CD4-positive, CD25-positive, alpha-beta regulatory T cell (primary cell): ENCODE data around the gene BRSK2. TPM values are rescaled to one million over a fixed set of nuclear protein-coding genes. Genes with fewer than 3 reads are reported as not detected.
"Not testable (repeated sequence)": the region's sequence is repeated elsewhere in the genome, so short reads cannot be mapped to it uniquely, and the experiment has no call there.

Source experiments
- ATAC-seq, 2 donors: fragments of 150-1000 bp; cut with Tn5 transposase; one replicate each; pipeline ENCODE4 v1.10.0; 2021; ENCODE audit warnings: low read depth in 2 of 2, moderate number of reproducible peaks in 2 of 2, moderate library complexity in 1 of 2
- DNase-seq, 3 donors: peaks; one replicate each; pipeline versions ENCODE4 v3.0.0 to v3.0.0-alpha.2; 2012 to 2022; ENCODE audit warnings: mixed read lengths in 1 of 3
- H3K27ac ChIP-seq: one replicate; pipeline ENCODE4 v1.7.0; 2013; ENCODE audit warnings: mild to moderate bottlenecking, low read length; ENCODE audit not compliant: insufficient read depth, poor library complexity, severe bottlenecking
- H3K27me3 ChIP-seq: one replicate; pipeline ENCODE4 v1.7.0; 2013; ENCODE audit warnings: low read length; ENCODE audit not compliant: control insufficient read depth, insufficient read depth
- H3K36me3 ChIP-seq: one replicate; pipeline ENCODE4 v1.7.0; 2013; ENCODE audit warnings: mild to moderate bottlenecking, low read length, moderate library complexity; ENCODE audit not compliant: control insufficient read depth, insufficient read depth
- H3K4me1 ChIP-seq: 2 replicates; pipeline ENCODE4 v1.7.0; 2013; ENCODE audit warnings: mild to moderate bottlenecking, low read length; ENCODE audit not compliant: insufficient read depth, control insufficient read depth, poor library complexity, severe bottlenecking
- H3K4me3 ChIP-seq: one replicate; pipeline ENCODE4 v1.7.0; 2013; ENCODE audit warnings: low read depth, mild to moderate bottlenecking, low read length, moderate library complexity
- H3K9me3 ChIP-seq, 2 experiments: 1 replicate in 1 of 2; 2 replicates in 1 of 2; pipeline ENCODE4 v1.7.0; 2013; ENCODE audit warnings: low read length in 2 of 2, mild to moderate bottlenecking in 1 of 2, moderate library complexity in 1 of 2; ENCODE audit not compliant: control insufficient read depth in 2 of 2
- H3K27ac Mint-ChIP-seq, 3 donors: one replicate each; pipeline ENCODE4 v1.8.0; 2020 to 2022; ENCODE audit warnings: mild to moderate bottlenecking in 3 of 3, mixed read lengths in 3 of 3, moderate library complexity in 2 of 3
- H3K27me3 Mint-ChIP-seq: one replicate; pipeline ENCODE4 v1.8.0; 2022; ENCODE audit warnings: mild to moderate bottlenecking, mixed read lengths
- H3K36me3 Mint-ChIP-seq: one replicate; pipeline ENCODE4 v1.8.0; 2020; ENCODE audit warnings: mixed read lengths
- H3K4me1 Mint-ChIP-seq, 4 donors: one replicate each; pipeline ENCODE4 v1.8.0; 2020 to 2022; ENCODE audit warnings: mixed read lengths in 4 of 4, mild to moderate bottlenecking in 1 of 4
- H3K4me3 Mint-ChIP-seq, 4 donors: one replicate each; pipeline ENCODE4 v1.8.0; 2020 to 2022; ENCODE audit warnings: mild to moderate bottlenecking in 4 of 4, mixed read lengths in 4 of 4, moderate library complexity in 3 of 4
- H3K9me3 Mint-ChIP-seq, 7 donors: one replicate each; pipeline ENCODE4 v1.8.0; 2020 to 2022; ENCODE audit warnings: mixed read lengths in 7 of 7, mild to moderate bottlenecking in 3 of 7, moderate library complexity in 2 of 7
- polyA plus RNA-seq, 4 donors: library from polyadenylated mRNA; unstranded; fragments of 300-500 nt; fragmentation: Illumina TruSeq; gene quantifications; one replicate each; pipeline ENCODE4 v1.2.3, GENCODE V29; 2021
- total RNA-seq: library from RNA; stranded (reverse); gene quantifications from one replicate; pipeline ENCODE4 v1.2.3, GENCODE V29; 2022

Gene BRSK2
- total and polyA plus RNA-seq, 5 donors from 2014 or later: 0.07 to 0.42 (median 0.08) TPM; not detected in 1

DNA sequence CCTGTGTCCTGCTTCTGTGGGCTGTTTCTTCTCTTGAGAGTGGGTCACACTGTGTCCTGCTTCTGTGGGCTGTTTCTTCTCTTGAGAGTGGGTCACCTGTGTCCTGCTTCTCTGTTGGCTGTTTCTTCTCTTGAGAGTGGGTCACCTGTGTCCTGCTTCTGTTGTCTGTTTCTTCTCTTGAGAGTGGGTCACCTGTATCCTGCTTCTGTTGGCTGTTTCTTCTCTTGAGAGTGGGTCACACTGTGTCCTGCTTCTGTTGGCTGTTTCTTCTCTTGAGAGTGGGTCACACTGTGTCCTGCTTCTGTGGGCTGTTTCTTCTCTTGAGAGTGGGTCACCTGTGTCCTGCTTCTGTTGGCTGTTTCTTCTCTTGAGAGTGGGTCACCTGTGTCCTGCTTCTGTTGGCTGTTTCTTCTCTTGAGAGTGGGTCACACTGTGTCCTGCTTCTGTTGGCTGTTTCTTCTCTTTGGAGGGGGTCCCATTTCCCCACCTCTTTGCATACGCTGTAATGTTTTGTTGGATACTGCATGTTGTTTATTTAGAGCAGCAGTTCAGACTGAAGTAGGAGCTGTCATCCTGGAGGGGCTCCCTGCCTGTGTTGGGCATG lies 28.6 kb downstream of the BRSK2 start:
- not testable (repeated sequence) for H3K27ac ChIP-seq, ATAC-seq, H3K27me3 Mint-ChIP-seq, H3K36me3 ChIP-seq, H3K27me3 ChIP-seq, H3K4me1 ChIP-seq, H3K4me3 Mint-ChIP-seq, DNase-seq, H3K4me3 ChIP-seq, H3K36me3 Mint-ChIP-seq, H3K27ac Mint-ChIP-seq, H3K4me1 Mint-ChIP-seq
- H3K9me3 ChIP-seq: peaks cover 10 to 46% of the 10 kb centered on the region in 2 experiments
- peaks cover 0 to 22% (median 0%) of the 10 kb centered on the region in 7 donors for H3K9me3 Mint-ChIP-seq

DNA sequence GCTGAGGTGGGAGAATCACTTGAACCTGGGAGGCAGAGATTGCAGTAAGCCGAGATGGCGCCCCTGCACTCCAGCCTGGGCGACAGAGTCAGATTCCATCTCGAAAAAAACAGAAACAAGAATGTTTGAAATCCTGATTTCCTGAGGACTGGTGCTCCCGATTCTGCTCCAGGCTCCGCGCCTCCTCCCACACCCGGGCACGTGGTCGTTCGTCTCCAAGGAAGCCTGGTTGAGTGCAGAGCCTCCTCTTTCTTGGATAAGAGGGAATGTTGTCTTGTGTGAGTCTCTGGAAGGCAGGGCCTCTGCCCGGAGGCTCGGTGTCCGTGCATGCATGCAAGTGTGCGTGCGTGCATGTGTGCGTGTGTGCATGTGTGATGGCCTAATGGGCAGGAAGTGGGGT lies 30.1 kb downstream of the BRSK2 start:
- Mint-ChIP-seq H3K9me3 (peaks cover 0 to 22% (median 0%) of the 10 kb centered on the region in 7 donors), H3K4me3 (no peak overlapping the region), H3K27me3 (no peaks in the 10 kb centered on the region), H3K27ac (no peak overlapping the region), H3K36me3 (no peaks in the 10 kb centered on the region), H3K4me1 (no peaks in the 10 kb centered on the region)
- no peaks in the 10 kb centered on the region for H3K36me3 ChIP-seq
- no peak overlapping the region for H3K27ac ChIP-seq
- H3K4me1 ChIP-seq: no peaks in the 10 kb centered on the region
- no peak for ATAC-seq
- H3K27me3 ChIP-seq: no peaks in the 10 kb centered on the region
- DNase-seq: no peak
- H3K4me3 ChIP-seq: no peak overlapping the region
- peaks cover 10 to 46% of the 10 kb centered on the region in 2 experiments for H3K9me3 ChIP-seq

DNA sequence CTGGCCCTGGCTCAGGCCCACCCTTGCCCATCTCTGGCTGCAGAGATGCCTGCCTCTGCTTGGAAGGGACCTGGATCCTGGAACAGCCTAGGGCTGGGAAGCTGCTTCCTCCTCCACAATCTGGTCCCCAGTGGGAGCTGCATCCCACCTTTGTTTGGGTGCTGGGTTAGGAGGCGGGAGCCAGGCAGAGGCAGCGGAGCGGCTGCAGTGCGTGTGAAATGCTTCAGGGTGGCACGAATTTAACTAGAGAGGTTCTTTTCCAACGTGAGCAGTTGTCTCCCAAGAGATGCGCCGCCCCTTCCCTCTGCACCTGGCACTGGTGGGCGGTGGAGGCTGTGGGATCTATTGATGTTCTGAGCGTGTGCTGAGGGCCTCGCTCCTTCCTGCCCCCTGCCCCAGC lies 31.6 kb downstream of the BRSK2 start:
- Histone ChIP-seq H3K4me1 (no peaks in the 10 kb centered on the region), H3K27ac (no peak overlapping the region), H3K27me3 (no peaks in the 10 kb centered on the region), H3K36me3 (no peaks in the 10 kb centered on the region), H3K9me3 (peaks cover 10 to 38% of the 10 kb centered on the region in 2 experiments), H3K4me3 (no peak overlapping the region)
- DNase-seq (no peak), ATAC-seq (no peak)
- H3K4me3 Mint-ChIP-seq: no peak overlapping the region
- no peaks in the 10 kb centered on the region for H3K36me3 Mint-ChIP-seq
- no peaks in the 10 kb centered on the region for H3K4me1 Mint-ChIP-seq
- H3K9me3 Mint-ChIP-seq: peaks cover 0 to 20% (median 0%) of the 10 kb centered on the region in 7 donors
- H3K27ac Mint-ChIP-seq: no peak overlapping the region
- no peaks in the 10 kb centered on the region for H3K27me3 Mint-ChIP-seq

DNA sequence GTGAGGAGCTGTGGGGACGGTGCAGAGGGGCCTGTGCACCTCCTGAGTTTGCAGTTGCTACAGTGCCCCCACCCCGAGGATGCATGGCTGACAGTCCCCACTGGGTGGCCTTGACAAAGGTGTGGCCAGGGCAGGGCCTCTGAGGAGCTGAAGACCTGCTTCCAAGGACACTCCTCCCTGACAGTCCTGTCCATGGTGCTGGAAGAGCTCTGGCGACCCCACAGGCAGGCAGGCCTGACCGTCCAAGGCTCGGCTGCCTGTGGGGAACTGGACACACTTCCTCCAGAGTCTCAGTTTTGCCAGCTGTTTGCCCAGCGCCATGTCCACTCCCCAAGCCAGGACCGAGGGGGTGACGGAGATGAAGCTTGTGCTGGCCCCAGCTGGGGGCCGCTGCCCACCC lies 32.7 kb downstream of the BRSK2 start:
- Mint-ChIP-seq H3K9me3 (peaks cover 0 to 11% (median 0%) of the 10 kb centered on the region in 7 donors), H3K4me1 (no peaks in the 10 kb centered on the region)
- peaks cover 7 to 26% of the 10 kb centered on the region in 2 experiments for H3K9me3 ChIP-seq

DNA sequence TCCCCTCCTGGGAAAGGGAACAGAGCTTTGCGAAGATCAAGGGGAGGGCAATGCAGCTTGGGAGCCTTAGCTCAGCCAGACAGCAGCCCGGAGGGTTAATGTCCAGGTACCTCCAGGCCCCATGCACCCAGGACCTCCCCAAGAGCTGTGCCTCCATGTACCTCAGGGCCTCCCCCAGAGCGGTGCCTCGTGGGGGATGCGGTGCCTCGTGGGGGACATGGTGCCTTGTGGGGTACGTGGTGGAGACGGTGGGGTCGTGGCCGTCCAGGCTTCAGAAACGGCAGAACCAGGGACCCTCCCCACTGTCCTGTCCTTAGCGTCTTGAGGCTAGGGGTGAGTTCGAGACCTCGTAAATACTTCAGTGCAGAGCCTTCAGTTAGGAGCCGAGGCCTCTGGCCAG lies 33.2 kb downstream of the BRSK2 start:
- no peak overlapping the region for H3K4me3 ChIP-seq
- Mint-ChIP-seq H3K4me3 (no peak overlapping the region), H3K36me3 (no peaks in the 10 kb centered on the region), H3K27ac (no peak overlapping the region), H3K27me3 (no peaks in the 10 kb centered on the region), H3K9me3 (peaks cover 0 to 11% (median 0%) of the 10 kb centered on the region in 7 donors), H3K4me1 (no peaks in the 10 kb centered on the region)
- H3K36me3 ChIP-seq: no peaks in the 10 kb centered on the region
- no peaks in the 10 kb centered on the region for H3K4me1 ChIP-seq
- peaks cover 7 to 24% of the 10 kb centered on the region in 2 experiments for H3K9me3 ChIP-seq
- no peak for DNase-seq
- no peak for ATAC-seq
- H3K27me3 ChIP-seq: no peaks in the 10 kb centered on the region
- no peak overlapping the region for H3K27ac ChIP-seq

More for the DNA sequence above, 32.7 kb downstream of the BRSK2 start:
- ATAC-seq: no peak
- DNase-seq: no peak
- H3K27me3 ChIP-seq: no peaks in the 10 kb centered on the region
- no peak overlapping the region for H3K27ac ChIP-seq
- Mint-ChIP-seq H3K36me3 (no peaks in the 10 kb centered on the region), H3K27ac (no peak overlapping the region), H3K4me3 (no peak overlapping the region), H3K27me3 (no peaks in the 10 kb centered on the region)
- no peaks in the 10 kb centered on the region for H3K4me1 ChIP-seq
- no peaks in the 10 kb centered on the region for H3K36me3 ChIP-seq
- no peak overlapping the region for H3K4me3 ChIP-seq

DNA sequence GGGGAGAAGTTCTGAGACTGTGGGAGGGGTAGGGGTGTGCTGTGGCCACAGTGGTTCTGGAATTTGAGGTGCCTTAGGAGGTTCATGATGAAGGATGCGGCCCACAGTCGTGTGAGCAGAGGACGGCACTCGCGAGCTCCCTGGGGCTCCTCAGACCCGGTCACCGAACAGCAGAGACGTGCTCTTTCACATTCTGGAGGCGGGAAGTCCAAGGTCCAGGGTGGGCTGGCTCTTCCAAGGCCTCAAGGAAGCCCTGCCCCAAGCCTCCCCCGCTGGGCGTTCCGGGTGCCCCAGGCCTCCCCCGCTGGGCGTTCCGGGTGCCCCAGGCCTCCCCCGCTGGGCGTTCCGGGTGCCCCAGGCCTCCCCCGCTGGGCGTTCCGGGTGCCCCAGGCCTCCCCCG lies 33.7 kb downstream of the BRSK2 start:
- H3K4me1 ChIP-seq, H3K27ac ChIP-seq, H3K27ac Mint-ChIP-seq, H3K36me3 ChIP-seq, H3K36me3 Mint-ChIP-seq, H3K27me3 ChIP-seq, ATAC-seq, H3K4me1 Mint-ChIP-seq, H3K27me3 Mint-ChIP-seq, H3K4me3 ChIP-seq, H3K4me3 Mint-ChIP-seq, DNase-seq: not testable (repeated sequence)
- peaks cover 5 to 19% of the 10 kb centered on the region in 2 experiments for H3K9me3 ChIP-seq
- peaks cover 0 to 11% (median 0%) of the 10 kb centered on the region in 7 donors for H3K9me3 Mint-ChIP-seq

DNA sequence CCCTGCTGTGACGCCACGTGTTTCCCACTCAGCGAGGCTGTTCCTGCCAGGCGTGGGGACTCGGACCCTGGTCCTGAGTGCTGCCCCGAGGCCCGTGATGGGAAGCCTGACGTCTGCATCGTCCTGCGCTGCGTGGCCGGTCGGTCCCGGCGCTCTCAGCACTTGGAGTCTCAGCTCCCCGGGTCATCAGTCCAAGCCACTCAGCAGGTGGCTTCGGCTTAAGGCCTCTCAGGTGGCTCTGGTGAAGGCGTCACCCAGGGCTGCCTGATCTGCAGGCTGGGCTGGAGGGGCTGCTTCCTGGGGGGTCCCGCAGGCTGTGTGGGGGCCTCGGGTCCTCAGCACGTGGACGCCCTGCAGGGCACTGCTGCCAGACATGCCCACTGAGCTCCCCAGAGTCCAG lies 35.3 kb downstream of the BRSK2 start:
- peaks cover 0 to 5% (median 0%) of the 10 kb centered on the region in 7 donors for H3K9me3 Mint-ChIP-seq
- ATAC-seq (no peak), DNase-seq (no peak)
- no peaks in the 10 kb centered on the region for H3K4me1 Mint-ChIP-seq
- Histone ChIP-seq H3K36me3 (no peaks in the 10 kb centered on the region), H3K4me3 (no peak overlapping the region), H3K4me1 (no peaks in the 10 kb centered on the region), H3K27me3 (no peaks in the 10 kb centered on the region), H3K9me3 (peaks cover 0 to 3% of the 10 kb centered on the region in 2 experiments), H3K27ac (no peak overlapping the region)
- no peaks in the 10 kb centered on the region for H3K27me3 Mint-ChIP-seq
- no peak overlapping the region for H3K4me3 Mint-ChIP-seq
- no peaks in the 10 kb centered on the region for H3K36me3 Mint-ChIP-seq
- H3K27ac Mint-ChIP-seq: no peak overlapping the region

DNA sequence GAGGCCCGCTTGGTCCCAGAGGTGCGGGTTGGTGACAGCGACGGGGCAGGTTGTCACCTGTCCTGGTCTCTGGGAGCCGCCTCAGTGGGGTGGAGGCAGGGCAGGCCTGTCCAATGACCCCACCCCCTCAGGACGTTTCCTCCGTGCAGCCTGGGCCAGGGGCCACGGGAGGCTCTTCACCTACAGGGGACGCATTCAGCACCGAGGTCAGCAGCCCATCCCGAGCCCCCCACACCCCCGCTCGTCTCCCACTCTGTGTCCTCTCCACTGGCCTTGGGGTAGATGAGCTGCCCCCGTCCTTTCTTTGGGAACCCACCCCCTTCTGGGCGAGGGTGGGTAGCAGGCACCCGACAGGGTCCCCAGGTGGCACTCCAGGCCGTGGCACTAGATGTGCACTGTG lies 35.7 kb downstream of the BRSK2 start:
- H3K4me1 Mint-ChIP-seq: no peaks in the 10 kb centered on the region
- Histone ChIP-seq H3K4me3 (no peak overlapping the region), H3K36me3 (no peaks in the 10 kb centered on the region), H3K9me3 (no peaks in the 10 kb centered on the region), H3K27me3 (no peaks in the 10 kb centered on the region), H3K4me1 (no peaks in the 10 kb centered on the region), H3K27ac (no peak overlapping the region)
- no peak overlapping the region for H3K27ac Mint-ChIP-seq
- H3K9me3 Mint-ChIP-seq: peaks cover 0 to 2% (median 0%) of the 10 kb centered on the region in 7 donors
- DNase-seq (no peak), ATAC-seq (no peak)
- H3K27me3 Mint-ChIP-seq: no peaks in the 10 kb centered on the region
- H3K4me3 Mint-ChIP-seq: no peak overlapping the region
- H3K36me3 Mint-ChIP-seq: no peaks in the 10 kb centered on the region
